H1 (cell line): ENCODE data around the gene QRICH2. TPM values are rescaled to one million over a fixed set of nuclear protein-coding genes. Genes with fewer than 3 reads are reported as not detected.

Experiments used
- CHD2 ChIP-seq: IDR thresholded peaks from 2 replicates; pipeline ENCODE4 v1.6.1; 2012; ENCODE audit warnings: low read length, improper control_type of control experiment
- KDM5A ChIP-seq: fragments of 200-600 bp; IDR thresholded peaks from 2 replicates; pipeline ENCODE4 v1.7.1; 2012; ENCODE audit warnings: mild to moderate bottlenecking, low read length, inconsistent platforms, mixed read lengths
- SIN3A ChIP-seq, 2 experiments: IDR thresholded peaks in 1 of 2; conservative IDR thresholded peaks in 1 of 2; 2 replicates each; pipeline ENCODE4 v1.6.1; 2011 to 2012; ENCODE audit warnings: low read length in 2 of 2, improper control_type of control experiment in 1 of 2, low read depth in 1 of 2, mild to moderate bottlenecking in 1 of 2
- SP2 ChIP-seq: IDR thresholded peaks from 2 replicates; pipeline ENCODE4 v1.6.1; 2012; ENCODE audit warnings: mild to moderate bottlenecking, low read length, inconsistent platforms
- TAF7 ChIP-seq: optimal IDR thresholded peaks from 2 replicates; pipeline ENCODE3; 2011; ENCODE audit warnings: low read depth, mild to moderate bottlenecking, inconsistent platforms, low read length, moderate library complexity, borderline replicate concordance
- polyA plus RNA-seq, 7 experiments: library from polyadenylated mRNA; depleted of rRNA in 3 of 7; stranded (reverse) in 5 of 7; unstranded in 2 of 7; fragments of >200 nt in 5 of 7; fragments of 200-250 nt in 2 of 7; gene quantifications; 1 replicate in 5 of 7; 2 replicates in 1 of 7; 4 replicates in 1 of 7; pipeline versions ENCODE4 v1.2.1 to v1.2.3, GENCODE V29; 2011 to 2013; ENCODE audit warnings: missing spikeins in 2 of 7, mixed read lengths in 2 of 7
- total RNA-seq: library from RNA; stranded (reverse); fragmentation: NEBNext Ultra II Directional; extraction: Animal tissue kit (Norgen Biotek cat#: 25700); gene quantifications from 2 replicates; pipeline ENCODE4 v1.2.1, GENCODE V29; 2021

The QRICH2 gene
- total and polyA plus RNA-seq, 2 of the 8 experiments (the other 6 are each of a cell fraction or from before 2014, with no cell fraction given), result 2.8 to 3.8 TPM

- TF ChIP-seq CHD2 (no peak), SP2 (no peak), KDM5A (no peak), TAF7 (no peak), SIN3A (conservative IDR thresholded peaks at IDR 0.05 in 1 of 2, IDR thresholded peaks at IDR 0.05 in 1 of 2; ENCODE audit: low read depth in 1 of 2, low read length in 2 of 2) (no peak)
Observed at GRCh38 chr17:76237859-76238313, 70.2 kb downstream of the QRICH2 start (continued).
